NCI-H2227 (cell line): ENCODE measurements around the gene ASF1A.

Source experiments
- DNase-seq: peaks from one replicate; lab custom pipeline; 2025; ENCODE audit not compliant: unreplicated experiment; lab: John Stamatoyannopoulos, UW

Gene ASF1A

GRCh38 chr6:118881440-118882313 lies 12.3 kb upstream of the ASF1A start:
- no peak for DNase-seq

GRCh38 chr6:118882314-118882905 lies 11.5 kb upstream of the ASF1A start:
- DNase-seq = no peak

GRCh38 chr6:118886641-118887040 lies 7.3 kb upstream of the ASF1A start:
- DNase-seq = no peak

- peak; percentile 35 for DNase-seq
These were observed 4.8 kb upstream of the ASF1A start for GRCh38 chr6:118889163-118889562.

GRCh38 chr6:118890997-118891790 lies 2.8 kb upstream of the ASF1A start:
- peak; percentile 4 for DNase-seq

GRCh38 chr6:118892355-118892991 lies 1.5 kb upstream of the ASF1A start:
- peak; percentile 11 for DNase-seq

- peak; percentile 79 for DNase-seq
These were observed 717 bp upstream of the ASF1A start for GRCh38 chr6:118893064-118893806.

- DNase-seq = peak; percentile 47
These were observed 691 bp downstream of the ASF1A start for GRCh38 chr6:118894425-118895260.

- no peak for DNase-seq
These were observed 1.3 kb downstream of the ASF1A start for GRCh38 chr6:118895261-118895560.

- no peak for DNase-seq
These were observed 1.9 kb downstream of the ASF1A start for GRCh38 chr6:118895859-118896258.

GRCh38 chr6:118896339-118897136 lies 2.6 kb downstream of the ASF1A start:
- DNase-seq = peak; percentile 45

- no peak for DNase-seq
These were observed 3.4 kb downstream of the ASF1A start for GRCh38 chr6:118897386-118897785.

GRCh38 chr6:118899948-118900347 lies 6.0 kb downstream of the ASF1A start:
- DNase-seq = peak; percentile 22

- DNase-seq = no peak
These were observed 8.8 kb downstream of the ASF1A start for GRCh38 chr6:118902726-118903125.

GRCh38 chr6:118903138-118903537 lies 9.2 kb downstream of the ASF1A start:
- no peak for DNase-seq

GRCh38 chr6:118903691-118904090 lies 9.7 kb downstream of the ASF1A start:
- DNase-seq = no peak

GRCh38 chr6:118905084-118905483 lies 11.1 kb downstream of the ASF1A start:
- DNase-seq = no peak

- DNase-seq = no peak
These were observed 11.9 kb downstream of the ASF1A start for GRCh38 chr6:118905851-118906250.

- no peak for DNase-seq
These were observed 14.5 kb downstream of the ASF1A start for GRCh38 chr6:118908441-118908840.
